NOMO-1 treated with dmso at 0.1 percent for 144 hours (cell line): ENCODE results near the gene BCL7A.
A peak's percentile ranks its signal among the peaks of the same experiment; 100 is the strongest.
"Not testable (repeated sequence)": the region's sequence is repeated elsewhere in the genome, so short reads cannot be mapped to it uniquely, and the experiment has no call there.

Experiments used
- DNase-seq: peaks from one replicate; lab custom pipeline; 2025; ENCODE audit not compliant: unreplicated experiment; lab: John Stamatoyannopoulos, UW

Gene BCL7A

DNA sequence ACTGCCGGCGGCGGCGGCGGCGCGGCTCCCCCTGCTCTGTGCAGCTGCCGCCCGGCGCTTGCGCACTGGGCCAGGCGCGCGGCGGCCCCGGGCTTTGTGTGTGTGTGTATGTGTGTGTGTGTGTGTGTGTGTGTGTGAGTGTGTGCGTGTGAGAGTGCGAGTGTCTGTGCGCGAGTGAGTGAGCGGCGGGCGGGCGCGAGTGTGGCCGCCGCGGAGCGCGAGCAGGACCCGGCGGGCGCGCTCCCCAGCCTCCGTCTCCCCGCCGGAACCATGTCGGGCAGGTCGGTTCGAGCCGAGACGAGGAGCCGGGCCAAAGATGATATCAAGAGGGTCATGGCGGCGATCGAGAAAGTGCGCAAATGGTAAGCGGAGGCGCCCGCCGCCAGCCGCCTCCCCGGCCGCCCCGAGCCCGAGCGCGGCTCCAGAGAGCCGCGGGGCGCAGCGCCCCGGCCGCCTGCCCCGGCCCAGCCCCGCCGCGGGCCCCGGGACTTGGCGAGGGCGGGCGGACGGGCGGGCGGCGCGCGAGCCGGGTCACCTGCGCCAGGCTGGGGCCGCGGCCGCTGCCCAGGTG lies at the start of gene BCL7A:
TSS of gene BCL7A (plus strand) at position 63 of the 571 bp plus-strand sequence. CDS start at position 271, 208 bp downstream.
- peak; percentile 34 for DNase-seq

DNA sequence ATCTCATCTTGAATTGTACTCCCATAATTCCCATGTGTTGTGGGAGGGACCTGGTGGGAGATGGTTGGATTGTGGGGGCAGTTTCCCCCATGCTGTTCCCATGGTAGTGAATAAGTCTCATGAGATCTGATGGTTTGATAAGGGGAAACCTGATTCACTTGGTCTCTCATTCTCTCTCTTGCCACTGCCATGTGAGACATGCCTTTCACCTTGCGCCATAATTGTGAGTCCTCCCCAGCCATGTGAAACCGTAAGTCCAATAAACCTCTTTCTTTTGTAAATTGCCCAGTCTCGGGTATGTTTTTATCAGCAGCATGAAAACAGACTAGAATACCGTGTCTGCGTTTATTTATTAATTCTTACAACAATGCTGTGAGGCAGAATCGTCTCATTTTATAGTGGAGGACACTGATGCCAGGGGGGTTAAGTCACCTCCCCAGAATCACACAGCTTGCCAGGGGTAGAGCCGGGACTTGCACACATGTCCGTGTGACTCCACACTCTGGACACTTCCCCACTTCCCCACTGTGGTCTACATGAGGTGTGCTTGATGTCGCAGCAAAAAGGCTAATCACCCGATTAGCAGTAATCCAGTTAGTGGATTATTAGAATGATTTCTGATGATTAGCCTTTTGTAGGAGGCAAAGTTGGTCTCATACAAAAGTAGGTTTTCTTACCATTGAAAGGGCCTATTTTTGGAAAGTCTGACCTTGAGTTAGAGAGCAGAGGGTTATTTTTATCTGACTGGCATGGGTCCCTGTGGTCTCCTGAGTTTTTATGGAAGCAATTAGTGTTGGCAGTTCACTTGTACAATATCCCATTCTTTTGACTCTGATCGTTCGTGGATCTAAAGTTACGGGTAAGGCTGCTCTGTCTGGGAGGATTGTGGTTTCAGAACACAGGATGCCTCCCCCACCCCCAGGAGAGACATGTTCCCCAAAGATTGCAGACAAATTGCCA lies 47.4 kb upstream of the BCL7A start:
- no peak for DNase-seq

DNA sequence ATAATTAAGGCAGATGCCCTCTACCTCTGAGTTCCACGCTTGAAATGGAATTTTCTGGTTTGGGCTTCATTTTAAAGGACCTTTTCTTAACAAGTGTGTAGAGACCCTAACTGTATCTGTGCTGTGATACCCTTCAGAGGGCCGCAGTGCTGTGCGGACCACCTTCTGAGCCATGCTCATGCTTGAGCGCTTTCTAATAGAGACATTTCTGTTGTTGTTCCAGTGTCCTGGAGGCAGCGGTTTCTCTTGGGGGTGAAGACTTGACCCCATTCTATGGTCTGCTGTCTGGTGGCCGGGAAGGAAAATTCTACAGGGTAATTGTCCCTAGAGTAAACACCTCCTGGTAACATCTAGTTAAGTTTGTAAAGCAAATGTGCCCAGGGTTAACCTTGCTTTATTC lies 46.7 kb upstream of the BCL7A start:
- DNase-seq: no peak

DNA sequence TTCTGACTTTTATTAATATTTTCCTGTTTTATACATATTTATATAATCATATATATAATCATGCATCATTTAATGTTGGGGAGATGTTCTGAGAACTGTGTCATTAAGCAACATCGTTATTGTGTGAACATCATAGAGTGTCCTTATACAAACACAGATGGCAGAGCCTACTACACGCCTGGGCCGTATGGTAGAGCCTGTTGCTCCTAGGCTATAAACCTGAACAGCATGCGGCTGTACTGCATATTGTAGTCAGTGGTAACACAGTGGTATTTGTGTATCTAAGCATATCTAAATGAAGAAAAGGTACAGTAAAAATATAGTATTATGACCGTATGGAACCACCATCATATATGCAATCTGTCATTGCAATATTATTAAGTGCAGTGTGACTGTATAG lies 44.7 kb upstream of the BCL7A start:
- DNase-seq: no peak

DNA sequence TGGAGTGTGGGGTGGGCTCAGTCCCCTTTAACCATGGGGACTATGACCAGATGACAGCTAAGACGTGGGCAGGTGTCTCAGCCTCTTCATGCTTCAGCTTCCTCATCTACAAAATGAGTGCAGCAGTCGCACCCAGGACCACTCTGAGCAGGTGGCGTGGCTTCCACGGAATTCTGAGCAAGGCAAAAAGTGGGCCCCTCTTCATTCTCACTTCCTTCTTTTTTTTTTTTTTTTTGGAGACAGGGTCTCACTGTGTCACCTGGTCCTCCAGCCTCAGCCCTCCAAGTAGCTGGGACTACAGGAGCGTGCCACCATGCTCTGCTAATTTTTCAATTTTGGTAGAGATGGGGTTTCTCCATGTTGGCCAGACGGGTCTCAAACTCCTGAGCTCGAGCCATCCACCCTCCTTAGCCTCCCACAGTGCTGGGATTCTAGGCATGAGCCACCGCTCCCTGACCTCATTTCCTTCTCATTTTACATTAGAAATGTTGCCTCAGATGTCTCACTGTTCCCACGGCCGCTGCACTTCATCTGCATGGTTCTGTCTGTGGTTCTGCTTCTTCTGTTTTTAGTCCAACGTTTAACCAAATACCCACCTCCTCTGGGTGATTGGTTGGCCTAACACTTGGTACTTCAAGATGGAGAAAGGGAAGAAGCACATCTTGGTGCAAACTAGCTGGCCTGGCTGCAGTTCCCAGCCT lies 41.3 kb upstream of the BCL7A start:
- peak; percentile 67 for DNase-seq

DNA sequence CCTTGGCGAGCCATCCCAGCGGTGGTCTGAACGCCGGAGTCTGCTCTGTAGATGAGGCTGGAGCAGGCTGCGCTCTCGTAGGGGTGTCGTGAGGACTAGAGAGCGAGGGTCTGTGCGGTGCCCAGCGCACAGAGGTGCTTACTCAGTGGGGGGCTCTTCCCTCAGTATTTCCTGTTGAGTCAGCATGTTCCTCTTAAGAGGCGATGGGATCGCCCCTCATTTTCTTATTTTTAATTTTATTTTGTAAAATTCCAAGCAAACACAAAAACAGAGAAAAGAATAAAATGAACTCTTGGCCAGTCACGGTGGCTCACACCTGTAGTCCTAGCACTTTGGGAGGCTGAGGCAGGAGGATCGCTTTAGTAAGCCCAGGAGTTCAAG lies 40.8 kb upstream of the BCL7A start:
- DNase-seq: no peak

GRCh38 chr12:121981456-121981855 lies 40.2 kb upstream of the BCL7A start:
- no peak for DNase-seq

DNA sequence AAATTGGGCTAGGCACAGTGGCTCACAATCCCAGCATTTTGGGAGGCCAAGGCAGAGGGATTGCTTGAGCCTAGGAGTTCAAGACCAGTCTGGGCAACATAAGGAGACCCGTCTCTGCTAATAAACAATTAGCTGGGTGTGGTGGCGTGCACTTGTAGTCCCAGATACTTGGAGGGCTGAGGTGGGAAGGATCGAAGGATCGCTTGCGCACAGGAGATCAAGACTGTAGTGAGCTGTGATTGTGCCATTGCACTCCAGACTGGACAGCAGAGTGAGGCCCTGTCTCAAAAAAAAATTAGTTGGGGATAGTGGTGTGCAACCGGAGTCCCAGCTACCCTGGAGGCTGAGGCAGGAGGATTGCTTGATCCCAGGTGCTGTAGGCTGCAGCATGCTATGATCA lies 38.7 kb upstream of the BCL7A start:
- DNase-seq: no peak

GRCh38 chr12:121983536-121984210 lies 38.0 kb upstream of the BCL7A start:
- no peak for DNase-seq

GRCh38 chr12:121986489-121987245 lies 35.0 kb upstream of the BCL7A start:
- DNase-seq: no peak

- DNase-seq: not testable (repeated sequence)
Observed at GRCh38 chr12:121988519-121988918, 33.2 kb upstream of the BCL7A start.

DNA sequence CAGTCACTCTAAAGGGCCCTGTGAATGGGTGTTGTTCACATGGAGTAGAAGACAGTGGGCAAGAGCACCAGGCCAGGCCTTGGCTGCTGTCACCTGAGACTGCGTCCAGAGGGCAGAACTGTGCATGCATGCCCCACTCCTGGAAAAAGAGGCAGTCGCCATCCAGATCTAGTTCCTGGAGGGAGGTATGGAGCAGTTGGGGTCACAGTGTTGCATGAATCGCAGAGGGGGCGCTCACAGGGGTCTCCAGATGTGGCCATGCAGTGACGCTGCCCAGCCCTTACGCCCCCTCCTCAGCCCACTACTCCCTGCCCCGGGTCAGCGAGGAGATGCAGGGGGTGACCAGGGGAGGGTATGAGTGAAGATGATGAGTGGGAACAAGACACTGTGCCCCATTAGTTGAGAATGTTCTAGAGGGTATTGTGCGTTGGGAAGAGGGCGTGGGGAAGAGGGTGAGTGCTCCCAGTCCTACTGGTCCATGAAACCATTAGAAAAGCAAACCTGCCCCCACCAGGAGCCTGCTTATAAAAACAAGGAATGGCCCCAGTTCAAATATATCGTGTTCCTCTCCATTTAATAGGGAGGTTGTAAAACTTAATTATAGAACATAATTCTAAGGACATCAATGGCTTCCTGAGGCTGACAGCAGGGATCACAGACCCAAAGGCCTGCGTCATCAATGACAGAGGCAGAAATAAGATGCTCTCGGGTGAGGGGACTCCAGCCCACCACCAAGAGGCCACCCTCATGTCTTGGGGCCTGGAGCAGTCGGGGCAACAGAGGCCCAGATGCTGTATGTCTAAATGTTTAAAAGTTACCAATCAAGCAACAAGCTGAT lies 32.2 kb upstream of the BCL7A start:
- no peak for DNase-seq

- DNase-seq: no peak
Observed at GRCh38 chr12:121990114-121990647, 31.5 kb upstream of the BCL7A start.

DNA sequence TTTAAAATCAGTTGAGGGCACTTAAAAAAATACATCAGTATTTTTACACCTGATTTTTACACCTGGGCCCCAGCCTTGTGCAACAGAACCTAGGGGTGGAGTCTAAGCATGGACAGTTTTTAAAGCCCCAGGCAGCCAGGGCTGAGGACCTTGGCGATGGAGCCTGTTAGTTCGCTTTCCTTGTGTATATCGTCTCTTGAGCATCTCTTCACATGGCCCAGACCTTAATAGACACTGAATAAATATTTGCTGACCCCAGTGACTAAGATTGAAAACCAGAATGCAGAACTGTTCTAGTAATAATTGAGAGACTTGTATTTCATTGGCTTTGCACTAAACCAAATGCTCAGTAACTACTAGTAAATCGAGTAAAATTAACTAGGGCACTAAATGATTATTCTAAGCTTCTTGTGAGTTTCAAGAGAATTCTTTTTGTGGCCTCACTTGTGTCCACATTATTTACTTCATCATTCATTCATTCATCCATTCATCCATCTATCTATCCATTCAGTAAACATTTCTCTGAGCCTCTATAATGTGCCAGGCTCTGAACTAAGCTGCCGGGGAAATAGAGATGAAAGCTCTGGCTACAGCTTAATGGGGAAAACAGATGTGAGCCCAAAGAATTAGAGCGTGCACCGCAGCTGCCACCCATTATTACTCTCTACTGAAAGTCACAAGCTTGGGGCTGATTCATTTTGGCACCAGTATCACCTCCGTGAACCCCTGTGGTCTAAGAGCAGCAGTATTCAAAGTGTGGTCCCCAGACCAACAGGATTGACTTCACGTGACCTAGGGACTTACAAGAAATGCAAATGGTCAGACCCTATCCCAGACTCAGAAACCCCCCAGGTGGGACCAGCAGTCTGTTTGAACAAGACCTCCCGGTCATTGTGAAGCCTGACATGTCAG lies 30.7 kb upstream of the BCL7A start:
- no peak for DNase-seq

GRCh38 chr12:121992059-121992879 lies 29.4 kb upstream of the BCL7A start:
- peak; percentile 71 for DNase-seq

- no peak for DNase-seq
Observed at GRCh38 chr12:121996050-121996944, 25.4 kb upstream of the BCL7A start.
